Heart left ventricle (tissue), 16 donors: Measurements from ENCODE around the gene ETV6. TPM values are rescaled to one million over a fixed set of nuclear protein-coding genes. Genes with fewer than 3 reads are reported as not detected.

Experiments used
- ATAC-seq, 4 donors: fragments of 200-7000 bp; cut with Tn5 transposase; one replicate each; pipeline ENCODE4 v1.9.1; 2020 to 2022; ENCODE audit warnings: moderate library complexity in 4 of 4, mild to moderate bottlenecking in 3 of 4, moderate number of reproducible peaks in 1 of 4
- DNase-seq, 5 donors: peaks; one replicate each; pipeline ENCODE4 v3.0.0-alpha.2; 2020
- H3K27ac ChIP-seq, 12 donors: fragments of 200-600 bp; sonication (generic) in 4 of 12; one replicate each; pipeline versions ENCODE4 v1.5.0 to v1.8.0; 2016 to 2022; ENCODE audit warnings: mild to moderate bottlenecking in 2 of 12
- H3K27me3 ChIP-seq, 9 donors: fragments of 200-600 bp; sonication (generic) in 2 of 9; one replicate each; pipeline versions ENCODE4 v1.5.1 to v1.8.0; 2016 to 2022; ENCODE audit warnings: mild to moderate bottlenecking in 3 of 9
- H3K36me3 ChIP-seq, 9 donors: fragments of 200-600 bp; sonication (generic) in 2 of 9; one replicate each; pipeline versions ENCODE4 v1.5.0 to v1.8.0; 2018 to 2022; ENCODE audit warnings: mild to moderate bottlenecking in 2 of 9
- H3K4me1 ChIP-seq, 12 donors: fragments of 200-600 bp; sonication (generic) in 4 of 12; one replicate each; pipeline versions ENCODE4 v1.5.0 to v1.8.0; 2016 to 2022; ENCODE audit warnings: mild to moderate bottlenecking in 3 of 12
- H3K4me3 ChIP-seq, 12 donors: fragments of 200-600 bp; sonication (generic) in 4 of 12; one replicate each; pipeline versions ENCODE4 v1.5.0 to v1.8.0; 2017 to 2022; ENCODE audit warnings: mild to moderate bottlenecking in 9 of 12, moderate library complexity in 4 of 12
- H3K9me3 ChIP-seq, 12 donors: fragments of 200-600 bp; sonication (generic) in 4 of 12; one replicate each; pipeline versions ENCODE4 v1.5.0 to v1.8.0; 2016 to 2022; ENCODE audit warnings: mild to moderate bottlenecking in 1 of 12
- POLR2A ChIP-seq, 2 donors: fragments of 450-650 bp; IDR thresholded peaks; one replicate each; pipeline ENCODE4 v1.6.1; 2017; ENCODE audit warnings: antibody characterized with exemption in 2 of 2, mild to moderate bottlenecking in 2 of 2, moderate library complexity in 2 of 2
- WGBS, 4 donors: extraction: QIAGEN DNeasy Blood & Tissue Kit in 2 of 4; methylation state at CpG; one replicate each; pipeline versions ENCODE4 v1.1.5 to v1.1.7; 2013 to 2018; 5-methylcytosine and 5-hydroxymethylcytosine counted together
- intact Hi-C, 10 donors: fragments of 100-400 bp; cut with DNase I; formaldehyde crosslinking; loops; one replicate each; pipeline versions ENCODE4 v1.11.1 to v1.14.2; 2022
- polyA plus RNA-seq, 2 donors: library from polyadenylated mRNA; stranded (reverse); fragments of 200-250 nt; gene quantifications; one replicate each; pipeline ENCODE4 v1.2.3, GENCODE V29; 2013
- total RNA-seq, 9 donors: library from RNA; depleted of rRNA in 2 of 9; stranded (reverse); fragments of >200 nt in 2 of 9; fragmentation: NEBNext Ultra II Directional in 3 of 9; extraction: Animal tissue kit (Norgen Biotek cat#: 25700) in 3 of 9; gene quantifications; one replicate each; pipeline versions ENCODE4 v1.1.0 to v1.2.4, GENCODE V29; 2016 to 2023
- TF ChIP-seq, protein P1 (sequence below), 12 donors: fragments of 200-600 bp; sonication (generic) in 4 of 12; IDR thresholded peaks; one replicate each; pipeline versions ENCODE4 v1.5.0 to v1.8.0; 2018 to 2022; ENCODE audit warnings: antibody characterized with exemption in 12 of 12, mild to moderate bottlenecking in 5 of 12
- donor health status: ischemic (EF 13 %, LVEDD 7.1; RV severe dilation, severe dysfunction).
- donor health status: healthy with polysubstance abuse.
- donor health status: DM: no; HTN: yes; CAD: no.
- donor health status: DM: no; HTN: no; CAD: no.
- donor health status: ischemic (EF 25% LVEDD 6.9; RV normal size, moderate dysfunction).
- donor health status: ischemic (EF 25% LVEDD 5.7; RV mildly dilated, moderate dysfunction).
- donor health status: healthy.
- donor health status: DM: yes; HTN: yes; CAD: no.
- donor health status: ischemic (EF 35%, LVEDD 5.7; RV mildly dilated, moderate dysfunction).
- donor health status: nonischemic (EF 11% LVEDD 7.7; RV severe dilation, severe dysfunction).
- donor health status: DM: yes; HTN: yes; CAD: no.
- donor health status: PGD.
- donor health status: ischemic (EF 29% LVEDD 5.4; RV normal size, mild dysfunction).
- donor health status: nonischemic (EF 23%, LVEDD 6.1; RV moderate dilation, normal function).

Gene ETV6
- total and polyA plus RNA-seq, 11 donors, result 3.9 to 37.3 (median 12.4) TPM

DNA sequence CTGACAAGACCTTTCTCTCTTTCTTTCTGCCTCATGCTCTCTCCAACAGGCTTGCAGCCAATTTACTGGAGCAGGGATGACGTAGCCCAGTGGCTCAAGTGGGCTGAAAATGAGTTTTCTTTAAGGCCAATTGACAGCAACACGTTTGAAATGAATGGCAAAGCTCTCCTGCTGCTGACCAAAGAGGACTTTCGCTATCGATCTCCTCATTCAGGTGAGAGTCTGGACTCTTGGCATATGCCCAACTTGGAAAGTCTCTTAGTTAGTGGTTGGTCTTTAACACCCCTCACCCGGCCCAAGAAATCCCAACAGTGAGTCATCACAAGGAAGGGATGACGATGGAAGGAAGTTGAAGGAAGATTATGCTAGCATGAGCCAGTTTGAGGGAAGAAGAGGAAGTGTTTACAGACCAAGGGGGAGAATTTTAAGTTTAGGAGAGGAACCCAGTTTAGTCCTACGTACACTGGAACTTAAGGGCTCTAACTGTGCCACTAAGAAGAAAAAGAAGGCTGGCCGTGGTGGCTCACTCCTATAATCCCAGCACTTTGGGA lies 189.7 kb downstream of the ETV6 start:
- Histone ChIP-seq H3K9me3 (no peaks in the 10 kb centered on the region), H3K36me3 (peaks cover 0 to 35% (median 12%) of the 10 kb centered on the region in 9 donors), H3K4me1 (peaks cover 0 to 72% (median 47%) of the 10 kb centered on the region in 12 donors), H3K4me3 (no peak overlapping the region), H3K27me3 (no peaks in the 10 kb centered on the region), H3K27ac (peak overlapping the region; percentile 0 to 96 (median 68))
- no peak for TF ChIP-seq POLR2A (IDR thresholded peaks at IDR 0.05)
- TF ChIP-seq, protein P1, sequence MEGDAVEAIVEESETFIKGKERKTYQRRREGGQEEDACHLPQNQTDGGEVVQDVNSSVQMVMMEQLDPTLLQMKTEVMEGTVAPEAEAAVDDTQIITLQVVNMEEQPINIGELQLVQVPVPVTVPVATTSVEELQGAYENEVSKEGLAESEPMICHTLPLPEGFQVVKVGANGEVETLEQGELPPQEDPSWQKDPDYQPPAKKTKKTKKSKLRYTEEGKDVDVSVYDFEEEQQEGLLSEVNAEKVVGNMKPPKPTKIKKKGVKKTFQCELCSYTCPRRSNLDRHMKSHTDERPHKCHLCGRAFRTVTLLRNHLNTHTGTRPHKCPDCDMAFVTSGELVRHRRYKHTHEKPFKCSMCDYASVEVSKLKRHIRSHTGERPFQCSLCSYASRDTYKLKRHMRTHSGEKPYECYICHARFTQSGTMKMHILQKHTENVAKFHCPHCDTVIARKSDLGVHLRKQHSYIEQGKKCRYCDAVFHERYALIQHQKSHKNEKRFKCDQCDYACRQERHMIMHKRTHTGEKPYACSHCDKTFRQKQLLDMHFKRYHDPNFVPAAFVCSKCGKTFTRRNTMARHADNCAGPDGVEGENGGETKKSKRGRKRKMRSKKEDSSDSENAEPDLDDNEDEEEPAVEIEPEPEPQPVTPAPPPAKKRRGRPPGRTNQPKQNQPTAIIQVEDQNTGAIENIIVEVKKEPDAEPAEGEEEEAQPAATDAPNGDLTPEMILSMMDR (IDR thresholded peaks at IDR 0.05), result no peak
- DNase-seq (peak in 3 of 5 donors; percentile 48 to 62 (median 54)), ATAC-seq (peak; percentile 30 to 78 (median 68))
- intact Hi-C loops, result loop anchor here in 1 of 10 donors (1.0 kb wide), 1 partner anchor 40 kb away; no protein-coding TSS in a partner anchor
- WGBS, 4 donors, result 42 to 58% (median 46%) methylated on average over 8 of the region's 8 CpGs

DNA sequence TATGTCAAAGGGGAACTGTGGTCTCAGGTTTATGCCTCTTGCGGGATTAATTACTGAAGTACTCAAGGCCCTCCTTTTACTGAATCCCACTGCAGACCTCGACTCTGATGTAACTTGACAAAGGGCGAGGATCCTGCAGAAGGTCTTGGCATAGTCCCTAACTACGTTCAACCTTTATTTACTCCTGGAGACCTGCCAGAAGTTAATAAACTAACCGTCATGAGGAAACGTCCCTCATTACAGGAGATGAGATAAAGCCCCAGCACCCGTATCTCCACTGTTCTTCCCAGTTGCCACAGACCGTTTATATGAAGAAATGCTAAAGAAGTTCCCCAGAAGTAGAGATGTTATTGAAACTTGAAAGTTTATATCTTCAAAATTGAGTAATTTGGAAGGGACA lies 190.9 kb downstream of the ETV6 start:
- ATAC-seq, result peak in 1 of 4 donors; percentile 28
- DNase-seq, result no peak
- intact Hi-C loops, result no loop called here
- 35 to 48% (median 38%) methylated on average over 8 of the region's 8 CpGs for WGBS, 4 donors
- Histone ChIP-seq H3K36me3 (peaks cover 0 to 45% (median 19%) of the 10 kb centered on the region in 9 donors), H3K27me3 (no peaks in the 10 kb centered on the region), H3K4me3 (no peak overlapping the region), H3K4me1 (peaks cover 0 to 60% (median 36%) of the 10 kb centered on the region in 12 donors), H3K9me3 (no peaks in the 10 kb centered on the region), H3K27ac (peak overlapping the region in 7 of 12 donors; percentile 45 to 96 (median 79))
- no peak for TF ChIP-seq POLR2A (IDR thresholded peaks at IDR 0.05)
- TF ChIP-seq, protein P1 (IDR thresholded peaks at IDR 0.05), result no peak

DNA sequence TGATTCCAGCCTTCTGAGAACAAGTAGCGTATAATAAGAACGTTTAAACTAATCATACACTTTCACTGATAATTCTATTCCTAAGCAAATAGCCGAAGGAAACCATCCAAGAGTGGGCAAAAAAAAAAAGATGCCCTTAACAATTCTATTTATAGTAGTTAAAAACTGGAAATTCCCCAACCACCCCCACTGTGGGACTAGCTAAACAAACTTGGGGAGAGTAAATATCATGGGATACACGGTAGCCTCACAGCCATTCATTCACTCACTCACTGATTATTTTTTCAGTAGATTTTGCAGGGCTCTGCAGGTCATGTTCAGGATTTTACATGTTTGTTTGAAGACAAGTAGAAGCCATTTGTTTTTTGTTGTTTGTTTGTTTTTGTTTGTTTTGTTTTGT lies 197.0 kb downstream of the ETV6 start:
- no peaks in the 10 kb centered on the region for H3K9me3 ChIP-seq
- DNase-seq, result no peak
- H3K36me3 ChIP-seq, result peaks cover 0 to 82% (median 23%) of the 10 kb centered on the region in 9 donors
- H3K4me3 ChIP-seq, result no peak overlapping the region
- no peak for ATAC-seq
- no peak overlapping the region for H3K27ac ChIP-seq
- intact Hi-C loops, result no loop called here
- TF ChIP-seq, protein P1 (IDR thresholded peaks at IDR 0.05), result no peak
- TF ChIP-seq POLR2A (IDR thresholded peaks at IDR 0.05), result no peak
- H3K4me1 ChIP-seq, result peaks cover 0 to 10% (median 0%) of the 10 kb centered on the region in 12 donors
- H3K27me3 ChIP-seq, result no peaks in the 10 kb centered on the region
- 54 to 67% (median 58%) methylated on average over 4 of the region's 4 CpGs for WGBS, 4 donors

DNA sequence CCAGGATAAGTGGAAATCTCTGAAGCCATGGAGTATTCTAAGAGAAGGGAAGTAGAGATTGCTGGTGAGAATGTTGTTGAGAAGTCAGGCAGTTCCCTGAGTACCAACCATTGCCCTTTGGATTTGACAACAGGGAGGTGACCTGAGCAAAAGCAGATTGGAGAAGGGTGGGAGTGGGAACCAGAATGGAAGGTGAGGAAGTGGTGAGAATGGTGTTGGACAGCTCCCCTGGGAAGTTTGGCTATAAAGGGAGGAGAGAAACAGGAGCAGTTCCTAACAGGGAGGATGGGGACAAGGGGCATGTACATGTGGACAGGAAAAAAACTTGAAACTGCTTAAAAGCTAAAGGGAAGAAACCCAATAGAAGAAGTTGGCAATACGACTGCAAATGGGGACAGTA lies 198.1 kb downstream of the ETV6 start:
- Histone ChIP-seq H3K27ac (peak overlapping the region in 1 of 12 donors; percentile 8), H3K4me3 (no peak overlapping the region), H3K27me3 (no peaks in the 10 kb centered on the region), H3K36me3 (peaks cover 0 to 80% (median 17%) of the 10 kb centered on the region in 9 donors), H3K9me3 (no peaks in the 10 kb centered on the region), H3K4me1 (peaks cover 0 to 10% (median 2%) of the 10 kb centered on the region in 12 donors)
- intact Hi-C loops, result no loop called here
- ATAC-seq (no peak), DNase-seq (no peak)
- WGBS, 4 donors, result 89 to 94% (median 91%) methylated on average over 1 of the region's 1 CpG
- TF ChIP-seq, protein P1 (IDR thresholded peaks at IDR 0.05), result no peak
- no peak for TF ChIP-seq POLR2A (IDR thresholded peaks at IDR 0.05)
